Neural progenitor cell (in vitro differentiated cells): ENCODE data around the gene SIX4. TPM values are rescaled to one million over a fixed set of nuclear protein-coding genes. Genes with fewer than 3 reads are reported as not detected.

Source experiments
- DNase-seq: peaks from one replicate; pipeline ENCODE4 v3.0.0-alpha.2; 2016; ENCODE audit warnings: low spot score
- H2AFZ ChIP-seq: fragments of 200-600 bp; sonication (generic); replicated peaks from 2 replicates; pipeline ENCODE4 v1.6.1; 2016; ENCODE audit warnings: antibody characterized with exemption
- H3F3A ChIP-seq: fragments of 200-600 bp; sonication (generic); 2 replicates; pipeline ENCODE4 v1.6.1; 2016; ENCODE audit warnings: antibody characterized with exemption, low read depth
- H3K27ac ChIP-seq: fragments of 200-600 bp; sonication (generic); 2 replicates; pipeline ENCODE4 v1.5.1; 2016; ENCODE audit warnings: mild to moderate bottlenecking
- H3K27me3 ChIP-seq: fragments of 200-600 bp; sonication (generic); 2 replicates; pipeline ENCODE4 v1.6.1; 2016; ENCODE audit warnings: mild to moderate bottlenecking, moderate library complexity
- H3K36me3 ChIP-seq: fragments of 200-600 bp; sonication (generic); 2 replicates; pipeline ENCODE4 v1.5.1; 2016
- H3K4me1 ChIP-seq: fragments of 200-600 bp; sonication (generic); 2 replicates; pipeline ENCODE4 v1.6.1; 2016; ENCODE audit warnings: mixed run types
- H3K4me2 ChIP-seq: fragments of 200-600 bp; sonication (generic); 2 replicates; pipeline ENCODE4 v1.6.1; 2016
- H3K4me3 ChIP-seq: fragments of 200-600 bp; sonication (generic); 2 replicates; pipeline ENCODE4 v1.5.1; 2016
- H3K79me2 ChIP-seq: fragments of 200-600 bp; sonication (generic); 2 replicates; pipeline ENCODE4 v1.6.1; 2016; ENCODE audit warnings: low read depth
- H3K9ac ChIP-seq: fragments of 200-600 bp; sonication (generic); 2 replicates; pipeline ENCODE4 v1.6.1; 2016
- H3K9me3 ChIP-seq: fragments of 200-600 bp; sonication (generic); 2 replicates; pipeline ENCODE4 v1.5.1; 2016; ENCODE audit warnings: low read depth
- H4K20me1 ChIP-seq: fragments of 200-600 bp; sonication (generic); 2 replicates; pipeline ENCODE4 v1.6.1; 2016; ENCODE audit warnings: low read depth
- H3K27ac Mint-ChIP-seq: 3 replicates; pipeline ENCODE4 v1.8.0; 2021; ENCODE audit warnings: mixed read lengths
- H3K27me3 Mint-ChIP-seq: 2 replicates; pipeline ENCODE4 v1.8.0; 2022; ENCODE audit warnings: low read depth, mild to moderate bottlenecking, inconsistent platforms, moderate library complexity, mixed read lengths; ENCODE audit not compliant: insufficient read depth
- H3K36me3 Mint-ChIP-seq: 3 replicates; pipeline ENCODE4 v1.8.0; 2021; ENCODE audit warnings: mixed read lengths
- H3K4me1 Mint-ChIP-seq: 3 replicates; pipeline ENCODE4 v1.8.0; 2021; ENCODE audit warnings: mixed read lengths
- H3K4me3 Mint-ChIP-seq: 3 replicates; pipeline ENCODE4 v1.8.0; 2021; ENCODE audit warnings: mild to moderate bottlenecking, moderate library complexity, mixed read lengths
- H3K9me3 Mint-ChIP-seq: 3 replicates; pipeline ENCODE4 v1.8.0; 2020; ENCODE audit warnings: mixed read lengths
- CTCF ChIP-seq: fragments of 200-600 bp; sonication (generic); IDR thresholded peaks from 2 replicates; pipeline ENCODE4 v1.5.1; 2017; ENCODE audit warnings: antibody characterized with exemption, mild to moderate bottlenecking
- EZH2 ChIP-seq: fragments of 200-600 bp; sonication (generic); IDR thresholded peaks from 2 replicates; pipeline ENCODE4 v1.6.1; 2017; ENCODE audit warnings: antibody characterized with exemption, mild to moderate bottlenecking, moderate library complexity
- EZH2phosphoT487 ChIP-seq: fragments of 200-600 bp; sonication (generic); IDR thresholded peaks from 2 replicates; pipeline ENCODE4 v1.6.1; 2017; ENCODE audit warnings: antibody characterized with exemption
- total RNA-seq: library from RNA; depleted of rRNA; stranded (reverse); fragments of >200 nt; gene quantifications from 2 replicates; pipeline ENCODE4 v1.2.3, GENCODE V29; 2015; ENCODE audit warnings: low replicate concordance

The SIX4 gene
- total RNA-seq, 1 donor from 2014 or later: 32.9 TPM

GRCh38 chr14:60753264-60754119, 29.3 kb upstream of the SIX4 start:
- no peak overlapping the region for H3K27ac Mint-ChIP-seq
- no peaks in the 10 kb centered on the region for H3F3A ChIP-seq
- no peak overlapping the region for H3K4me2 ChIP-seq
- no peaks in the 10 kb centered on the region for H3K4me1 ChIP-seq
- H3K4me3 ChIP-seq: no peak overlapping the region
- no peaks in the 10 kb centered on the region for H3K4me1 Mint-ChIP-seq
- H3K9ac ChIP-seq: no peak overlapping the region
- no peaks in the 10 kb centered on the region for H3K9me3 ChIP-seq
- peaks cover 4% of the 10 kb centered on the region for H3K36me3 Mint-ChIP-seq
- no peaks in the 10 kb centered on the region for H3K27me3 Mint-ChIP-seq
- no peaks in the 10 kb centered on the region for H3K36me3 ChIP-seq
- TF ChIP-seq CTCF (no peak), EZH2 (no peak), EZH2phosphoT487 (no peak)
- H4K20me1 ChIP-seq: peaks cover 33% of the 10 kb centered on the region
- H3K79me2 ChIP-seq: peaks cover 89% of the 10 kb centered on the region
- H3K27me3 ChIP-seq: no peaks in the 10 kb centered on the region
- no peak overlapping the region for H3K4me3 Mint-ChIP-seq
- H3K9me3 Mint-ChIP-seq: no peaks in the 10 kb centered on the region
- H2AFZ ChIP-seq: no peak overlapping the region
- DNase-seq: no peak
- H3K27ac ChIP-seq: no peak overlapping the region

- DNase-seq: no peak
- H3K36me3 Mint-ChIP-seq: peaks cover 15% of the 10 kb centered on the region
- Histone ChIP-seq H3K36me3 (no peaks in the 10 kb centered on the region), H3K9me3 (no peaks in the 10 kb centered on the region), H3K4me3 (no peak overlapping the region), H3K9ac (no peak overlapping the region), H3F3A (no peaks in the 10 kb centered on the region), H3K4me2 (no peak overlapping the region), H3K4me1 (no peaks in the 10 kb centered on the region), H4K20me1 (peaks cover 31% of the 10 kb centered on the region), H3K27ac (no peak overlapping the region), H3K79me2 (peaks cover 96% of the 10 kb centered on the region), H2AFZ (no peak overlapping the region), H3K27me3 (no peaks in the 10 kb centered on the region)
- H3K4me1 Mint-ChIP-seq: no peaks in the 10 kb centered on the region
- H3K9me3 Mint-ChIP-seq: peaks cover 10% of the 10 kb centered on the region
- H3K27me3 Mint-ChIP-seq: no peaks in the 10 kb centered on the region
- H3K4me3 Mint-ChIP-seq: no peak overlapping the region
- TF ChIP-seq CTCF: no peak
- TF ChIP-seq EZH2phosphoT487: no peak
- no peak for TF ChIP-seq EZH2
- no peak overlapping the region for H3K27ac Mint-ChIP-seq
Measured at GRCh38 chr14:60744566-60744965, 20.4 kb upstream of the SIX4 start.

- no peak overlapping the region for H3K9ac ChIP-seq
- H3K79me2 ChIP-seq: peaks cover 94% of the 10 kb centered on the region
- H4K20me1 ChIP-seq: peaks cover 36% of the 10 kb centered on the region
- H3K27me3 ChIP-seq: no peaks in the 10 kb centered on the region
- H3K4me3 ChIP-seq: no peak overlapping the region
- H2AFZ ChIP-seq: no peak overlapping the region
- Mint-ChIP-seq H3K36me3 (peaks cover 9% of the 10 kb centered on the region), H3K9me3 (peaks cover 7% of the 10 kb centered on the region), H3K27ac (no peak overlapping the region), H3K4me1 (peaks cover 17% of the 10 kb centered on the region), H3K27me3 (no peaks in the 10 kb centered on the region), H3K4me3 (no peak overlapping the region)
- peaks cover 11% of the 10 kb centered on the region for H3K4me1 ChIP-seq
- no peaks in the 10 kb centered on the region for H3K36me3 ChIP-seq
- H3K27ac ChIP-seq: no peak overlapping the region
- peaks cover 6% of the 10 kb centered on the region for H3F3A ChIP-seq
- H3K4me2 ChIP-seq: no peak overlapping the region
- H3K9me3 ChIP-seq: no peaks in the 10 kb centered on the region
- no peak for TF ChIP-seq CTCF
- TF ChIP-seq EZH2phosphoT487: no peak
- no peak for TF ChIP-seq EZH2
- DNase-seq: no peak
Measured at GRCh38 chr14:60738843-60739508, 14.8 kb upstream of the SIX4 start.
